GM21737 (cell line): ENCODE measurements around the gene AZGP1.
"Not testable (repeated sequence)": the region's sequence is repeated elsewhere in the genome, so short reads cannot be mapped to it uniquely, and the experiment has no call there.

Experiments
- ATAC-seq: cut with Tn5 transposase; IDR thresholded peaks from one replicate; pipeline ENCODE4 v1.9.1; 2021; ENCODE audit warnings: mild to moderate bottlenecking, moderate library complexity; ENCODE audit not compliant: unreplicated experiment

Gene AZGP1

GRCh38 chr7:99975782-99976521 is at the start of gene AZGP1:
TSS of gene AZGP1 (minus strand) at chr7:99976031. CDS start at chr7:99976020, 11 bp downstream.
- ATAC-seq, result no peak

- no peak for ATAC-seq
Measured at GRCh38 chr7:100024020-100024619, 48.3 kb upstream of the AZGP1 start.

GRCh38 chr7:100023526-100023925 is 47.7 kb upstream of the AZGP1 start:
- no peak for ATAC-seq

- ATAC-seq, result no peak
Measured at GRCh38 chr7:100022621-100023020, 46.8 kb upstream of the AZGP1 start.

- no peak for ATAC-seq
Measured at GRCh38 chr7:100021297-100021696, 45.5 kb upstream of the AZGP1 start.

- ATAC-seq, result no peak
Measured at GRCh38 chr7:100019908-100020307, 44.1 kb upstream of the AZGP1 start.

- ATAC-seq, result no peak
Measured at GRCh38 chr7:100017875-100018274, 42.0 kb upstream of the AZGP1 start.

GRCh38 chr7:100017300-100017699 is 41.5 kb upstream of the AZGP1 start:
- ATAC-seq, result no peak

GRCh38 chr7:100016215-100016901 is 40.5 kb upstream of the AZGP1 start:
- ATAC-seq, result no peak

- peak; percentile 85 for ATAC-seq
Measured at GRCh38 chr7:100015232-100016214, 39.7 kb upstream of the AZGP1 start, which contains the start of gene ZKSCAN1. TSS of gene ZKSCAN1 (plus strand) at chr7:100015596. CDS start at chr7:100023507, 7,911 bp downstream.

GRCh38 chr7:100013328-100013676 is 37.5 kb upstream of the AZGP1 start:
- no peak for ATAC-seq

GRCh38 chr7:100012385-100013327 is 36.8 kb upstream of the AZGP1 start:
- ATAC-seq, result not testable (repeated sequence)

GRCh38 chr7:100011516-100011915 is 35.7 kb upstream of the AZGP1 start:
- ATAC-seq, result no peak

GRCh38 chr7:100010901-100011300 is 35.1 kb upstream of the AZGP1 start:
- ATAC-seq, result no peak

- not testable (repeated sequence) for ATAC-seq
Measured at GRCh38 chr7:100009952-100010351, 34.1 kb upstream of the AZGP1 start.

- no peak for ATAC-seq
Measured at GRCh38 chr7:100008525-100008924, 32.7 kb upstream of the AZGP1 start.

GRCh38 chr7:100007887-100008286 is 32.1 kb upstream of the AZGP1 start:
- no peak for ATAC-seq

- no peak for ATAC-seq
Measured at GRCh38 chr7:100003711-100004661, 28.2 kb upstream of the AZGP1 start.

- ATAC-seq, result no peak
Measured at GRCh38 chr7:100000239-100000638, 24.4 kb upstream of the AZGP1 start.
